ENCODE measurements around the gene ST3GAL5.

- TF ChIP-seq CTCF (conservative IDR thresholded peaks at IDR 0.05) (peak; percentile 78), EZH2 (IDR thresholded peaks at IDR 0.05; ENCODE audit: low read depth) (no peak)
Measured at GRCh38 chr2:85804583-85804982, 84.2 kb downstream of the ST3GAL5 start.
